GM18867 (cell line): ENCODE measurements around the gene POU2F3.
A peak's percentile ranks its signal among the peaks of the same experiment; 100 is the strongest.

ENCODE experiments used
- ATAC-seq: cut with Tn5 transposase; IDR thresholded peaks from one replicate; pipeline ENCODE4 v1.9.1; 2021; ENCODE audit warnings: mild to moderate bottlenecking, moderate library complexity; ENCODE audit not compliant: unreplicated experiment

Gene POU2F3

DNA sequence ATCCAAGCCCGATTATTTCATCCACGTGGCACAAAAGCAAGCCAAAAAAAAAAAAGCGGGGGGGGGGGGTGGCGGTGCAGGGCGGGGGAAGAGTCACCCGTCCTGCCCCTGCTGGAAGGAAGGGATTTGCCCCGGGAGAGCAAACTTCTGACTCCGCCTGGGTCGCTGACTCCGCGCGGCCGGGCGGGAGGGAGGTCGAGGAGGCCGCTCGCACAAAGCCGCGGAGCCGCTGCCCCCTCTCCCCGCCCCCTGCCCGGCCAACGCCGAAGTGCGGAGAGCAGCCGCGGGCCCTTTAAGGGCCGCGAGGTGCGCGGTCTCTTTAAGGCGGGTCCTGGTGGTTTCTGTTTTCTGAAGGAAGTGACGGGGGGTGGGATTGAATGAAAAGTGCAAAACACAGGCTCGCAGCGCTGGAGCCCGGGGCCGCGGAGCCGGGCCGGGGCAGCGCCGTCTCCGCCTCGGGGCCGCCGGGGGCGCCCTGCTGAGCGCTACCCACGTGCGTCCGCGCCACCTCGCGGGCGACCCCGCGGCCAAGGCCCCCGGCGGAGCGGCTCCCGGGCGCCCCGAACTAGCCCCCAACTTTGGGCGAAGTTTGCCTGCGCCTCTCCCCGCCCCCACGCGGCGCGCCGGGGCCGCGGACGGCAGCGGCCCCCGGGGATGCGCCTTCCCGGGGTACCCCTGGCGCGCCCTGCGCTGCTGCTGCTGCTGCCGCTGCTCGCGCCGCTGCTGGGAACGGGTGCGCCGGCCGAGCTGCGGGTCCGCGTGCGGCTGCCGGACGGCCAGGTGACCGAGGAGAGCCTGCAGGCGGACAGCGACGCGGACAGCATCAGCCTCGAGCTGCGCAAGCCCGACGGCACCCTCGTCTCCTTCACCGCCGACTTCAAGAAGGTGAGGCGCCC is 29.1 kb upstream of the POU2F3 start, which contains the start of gene OAF:
TSS of gene OAF (plus strand) at position 407 of the 896 bp plus-strand sequence. CDS start at position 655, 248 bp downstream.
- ATAC-seq: peak; percentile 86

DNA sequence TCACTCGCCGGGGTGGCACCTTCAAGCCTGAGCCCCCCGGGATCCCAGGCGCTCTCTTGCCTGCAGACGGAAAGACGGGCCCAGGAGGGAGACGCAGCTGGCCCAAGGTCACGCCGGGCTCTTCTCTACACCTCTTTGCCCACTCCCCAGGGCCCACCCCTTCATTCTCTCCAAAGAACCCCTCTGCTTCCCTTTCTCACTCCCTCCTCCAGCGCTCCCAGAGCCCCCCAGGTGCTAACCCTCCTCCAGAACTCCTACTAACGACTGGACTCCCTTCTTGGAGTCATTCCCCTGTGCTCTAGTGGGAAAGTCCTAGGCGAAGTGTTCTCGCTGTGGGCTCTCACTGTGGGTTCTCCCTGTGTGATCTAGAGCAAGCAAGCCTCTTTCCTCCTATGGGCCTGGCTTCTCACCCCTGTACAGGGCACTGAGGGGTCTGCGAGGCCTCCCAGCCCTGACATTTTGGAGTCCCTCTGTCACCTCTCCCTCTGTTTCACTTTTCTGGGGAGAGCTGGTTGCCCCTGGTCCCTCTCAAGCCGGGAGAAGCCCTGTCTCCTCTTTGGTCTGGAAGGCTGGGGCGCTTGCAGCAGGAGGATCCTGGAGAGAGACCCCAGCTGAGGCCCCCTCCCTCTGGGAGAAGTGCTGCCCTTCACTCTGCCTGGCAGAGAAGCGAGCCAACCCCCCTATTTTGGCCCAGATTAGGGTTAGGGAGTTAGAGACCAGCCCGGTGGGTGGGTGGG is 28.2 kb upstream of the POU2F3 start:
- ATAC-seq: no peak

DNA sequence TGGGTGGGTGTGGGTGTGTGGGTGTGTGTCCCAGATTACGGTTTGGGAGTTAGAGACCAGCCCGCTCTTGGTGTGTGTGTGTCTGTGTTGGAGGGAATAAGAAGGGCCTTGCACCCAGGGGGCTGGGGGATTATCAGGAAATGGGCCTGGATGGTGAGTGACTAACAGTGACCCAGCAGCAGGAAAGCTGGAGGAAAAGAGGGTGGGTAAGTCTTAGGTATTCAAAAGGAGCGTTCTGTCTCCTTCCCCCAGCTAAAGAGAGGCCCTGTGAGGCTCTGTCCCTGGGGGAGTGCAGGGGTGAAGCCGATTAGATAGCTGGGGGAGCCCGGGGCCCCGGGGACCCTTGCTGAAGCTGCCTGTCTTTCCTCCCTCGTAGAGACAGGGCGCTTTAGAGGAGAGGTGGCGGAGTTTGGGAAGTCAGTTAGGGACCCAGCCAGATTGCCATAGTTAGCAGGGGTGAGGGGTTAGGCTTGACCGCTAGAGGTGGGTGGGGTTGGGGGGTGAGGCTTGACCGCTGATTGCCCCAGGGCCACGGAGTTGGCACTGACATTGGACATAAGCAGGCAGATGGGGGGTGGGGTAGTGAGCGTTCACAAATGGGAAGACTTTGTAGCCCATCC is 27.6 kb upstream of the POU2F3 start:
- ATAC-seq: no peak

DNA sequence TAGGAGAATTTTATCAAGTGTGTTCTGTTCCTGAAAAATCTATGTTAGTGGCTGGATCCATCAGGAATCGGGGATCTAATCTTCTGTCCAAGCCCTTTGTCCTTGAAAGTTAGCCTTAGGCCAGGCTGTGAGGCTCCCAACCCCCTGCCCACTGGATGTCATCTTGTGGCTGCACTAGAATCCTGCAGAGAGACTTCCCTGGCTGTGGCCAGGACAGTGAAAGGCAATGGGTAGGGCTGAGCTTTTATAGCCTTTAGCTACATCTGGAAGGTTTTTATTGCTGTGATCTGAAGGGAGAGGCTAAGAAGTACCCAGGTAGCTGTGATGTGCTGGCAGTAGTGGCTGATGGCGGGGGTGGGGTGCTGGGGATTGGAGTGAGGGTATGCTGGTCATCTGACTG is 27.0 kb upstream of the POU2F3 start:
- ATAC-seq: no peak

DNA sequence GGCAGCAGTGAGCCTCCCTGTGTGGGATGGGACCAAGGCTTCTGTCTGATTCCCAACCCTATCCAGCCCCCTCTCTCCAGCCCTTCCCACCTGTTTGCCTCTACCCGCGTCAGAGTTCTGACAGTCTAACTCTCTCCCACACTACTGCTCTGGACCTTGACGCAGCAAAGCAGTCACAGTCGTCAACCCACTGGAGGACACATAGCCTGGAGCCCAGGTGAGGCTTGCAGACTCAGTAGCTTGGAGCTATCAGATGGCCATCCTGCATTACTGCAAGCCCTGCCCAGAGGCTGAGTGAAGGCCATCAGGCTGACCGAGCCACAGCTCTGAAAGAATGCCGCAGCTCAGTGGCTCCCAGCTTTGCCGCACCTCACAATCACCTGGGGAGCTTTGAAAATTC is 25.4 kb upstream of the POU2F3 start:
- no peak for ATAC-seq

DNA sequence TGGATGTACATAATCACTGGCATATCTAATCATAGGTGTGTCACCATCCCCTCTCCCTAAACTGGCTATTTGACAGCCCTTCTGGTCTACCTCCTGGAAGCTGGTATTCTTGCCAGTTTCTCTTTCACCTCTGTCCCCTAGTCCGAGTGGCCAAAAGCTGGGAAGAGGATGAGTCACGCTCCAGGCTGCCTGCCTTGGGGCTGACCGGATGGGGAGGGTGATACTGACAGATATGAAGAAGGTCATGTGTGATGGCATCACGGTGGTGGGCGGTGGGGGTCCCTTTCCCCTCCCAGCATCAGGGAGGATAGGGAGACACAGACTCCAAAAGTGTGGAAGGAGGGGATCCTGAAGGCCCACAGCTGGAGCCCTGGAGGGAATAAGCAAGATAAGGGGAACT is 24.3 kb upstream of the POU2F3 start:
- no peak for ATAC-seq

DNA sequence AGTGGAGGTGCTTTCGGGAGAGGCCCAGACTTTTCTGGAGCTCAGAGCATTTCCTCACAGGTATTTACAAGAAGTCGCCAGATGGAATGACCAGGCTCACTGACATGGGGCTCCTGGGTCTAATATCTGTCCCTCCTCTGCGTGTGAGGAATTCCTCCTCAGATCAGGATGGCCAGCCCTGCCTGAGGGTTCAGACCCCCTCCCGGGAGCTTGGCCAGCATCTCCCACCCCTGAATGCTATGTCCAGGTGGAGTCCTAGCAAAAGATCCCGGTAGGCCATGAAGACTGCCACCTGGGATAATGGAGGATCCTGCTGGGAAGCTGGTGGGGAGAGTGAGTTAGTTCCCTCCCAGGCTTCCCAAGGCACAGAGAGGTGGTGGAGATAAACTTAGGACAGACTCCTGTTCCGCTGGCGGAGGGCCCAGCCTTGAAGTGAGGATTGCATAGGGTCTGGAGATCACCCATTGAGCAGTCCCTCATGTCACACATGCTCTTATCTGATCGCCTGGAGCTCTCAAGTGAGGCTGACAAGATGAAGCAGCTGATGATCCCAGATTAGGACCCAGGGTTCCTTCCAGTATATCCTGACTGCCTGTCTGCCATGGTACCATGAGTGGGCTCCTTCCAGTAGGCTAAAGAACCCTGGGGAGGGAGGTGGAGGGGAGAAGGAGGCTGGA is 23.4 kb upstream of the POU2F3 start:
- ATAC-seq: no peak

DNA sequence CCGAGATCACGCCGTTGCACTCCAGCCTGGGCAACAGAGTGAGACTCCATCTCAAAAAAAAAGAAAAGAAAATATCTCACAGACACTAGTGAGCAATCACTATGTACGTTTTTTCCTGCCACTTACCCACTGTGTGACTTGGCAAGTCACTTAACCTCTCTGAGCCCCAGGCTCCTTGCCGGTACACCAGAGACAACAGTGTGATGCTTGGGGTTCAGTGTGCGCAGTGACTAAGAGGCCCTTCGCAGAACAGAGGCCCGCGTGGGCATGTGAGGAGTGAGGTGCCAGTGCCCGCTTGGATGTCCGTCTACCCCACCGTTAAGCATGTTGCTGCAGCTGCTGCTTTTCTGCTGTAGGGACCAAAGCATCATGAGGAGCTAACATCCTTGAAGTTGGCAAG is 22.4 kb upstream of the POU2F3 start:
- no peak for ATAC-seq

DNA sequence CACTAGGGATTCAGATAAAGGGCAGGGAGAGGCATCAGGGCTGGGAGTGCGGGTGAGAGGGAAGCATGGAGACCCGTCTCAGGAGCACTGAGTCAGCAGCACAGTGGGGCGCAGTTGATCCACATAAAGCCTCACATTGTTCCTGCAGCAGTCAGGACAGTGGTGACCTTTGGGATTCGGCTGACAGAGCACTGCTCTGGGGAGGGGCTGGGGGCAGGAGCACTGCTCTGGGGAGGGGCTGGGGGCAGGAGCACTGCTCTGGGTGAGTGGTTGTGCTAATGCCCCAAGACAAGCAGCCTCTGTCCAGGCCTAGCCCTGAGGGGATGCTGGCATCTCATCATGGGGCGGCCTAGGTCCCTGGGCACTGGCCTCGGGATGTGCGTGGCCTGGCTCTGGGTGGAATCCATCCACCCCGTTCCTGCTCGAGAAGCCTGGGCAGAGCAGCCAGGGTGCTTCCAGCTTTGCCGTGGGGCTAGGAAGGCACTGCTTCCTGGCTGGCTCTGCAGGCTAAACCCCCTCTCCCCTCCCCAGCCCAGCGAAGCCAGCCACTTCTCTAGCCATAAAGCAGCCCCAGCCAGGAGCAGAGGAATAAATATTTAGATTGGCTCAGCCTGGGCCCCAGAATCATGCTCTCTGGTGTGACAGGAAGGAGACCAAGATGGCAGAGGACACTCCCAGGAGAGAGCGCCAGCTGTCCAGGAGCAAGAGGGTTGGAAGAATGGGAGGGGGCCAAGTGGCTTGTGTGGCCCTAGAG is 21.8 kb upstream of the POU2F3 start:
- ATAC-seq: no peak

DNA sequence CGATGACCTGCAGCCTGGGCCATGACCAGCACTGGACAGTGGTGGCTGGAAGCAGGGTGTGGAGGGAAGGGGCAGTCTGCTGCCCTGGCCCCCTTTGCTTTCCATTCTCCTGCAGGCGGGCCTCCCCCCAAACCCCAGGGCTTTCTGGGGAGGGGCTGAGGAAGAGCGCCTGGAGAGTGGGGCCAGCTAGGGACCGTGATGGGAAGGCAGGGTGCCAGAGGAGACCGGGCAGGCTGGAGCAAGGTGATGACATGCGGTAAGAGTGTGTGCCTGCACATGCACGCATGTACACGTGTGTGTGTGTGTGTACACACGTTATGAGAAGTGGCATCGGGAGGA is 21.3 kb upstream of the POU2F3 start:
- no peak for ATAC-seq

DNA sequence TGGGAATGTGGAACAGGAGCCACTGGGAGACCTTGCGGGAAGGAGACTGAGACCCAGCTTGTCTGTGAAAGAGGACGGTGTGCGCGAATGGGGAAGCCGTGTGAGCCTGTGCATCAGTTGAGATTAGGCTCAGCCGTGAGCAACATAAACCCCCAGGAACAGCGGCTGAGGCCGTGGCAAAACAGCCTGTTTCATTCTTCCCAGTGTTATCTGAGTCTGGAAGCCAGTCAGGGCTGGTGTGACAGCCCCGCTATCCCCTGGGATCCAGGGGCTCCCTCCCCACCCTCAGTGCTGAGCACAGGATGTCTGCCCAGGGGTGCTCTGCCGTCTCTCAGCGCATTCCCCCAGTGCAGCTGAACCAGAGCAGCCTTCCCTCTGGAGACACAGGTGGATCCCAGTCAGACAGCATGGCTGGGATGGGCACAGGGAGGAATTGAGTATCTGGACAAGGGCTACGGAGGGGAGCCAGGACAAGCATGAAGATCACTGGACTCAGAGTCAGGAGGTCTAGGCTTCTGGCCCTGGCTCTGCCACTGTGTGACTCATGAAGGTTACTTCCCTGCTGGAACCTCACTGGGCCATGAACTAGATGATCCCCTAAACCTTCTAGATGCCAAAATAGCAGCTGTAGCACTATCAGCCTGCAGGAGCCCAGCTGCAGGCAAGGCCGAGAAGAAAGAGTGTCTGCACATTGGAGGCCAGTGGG is 20.6 kb upstream of the POU2F3 start:
- ATAC-seq: no peak

DNA sequence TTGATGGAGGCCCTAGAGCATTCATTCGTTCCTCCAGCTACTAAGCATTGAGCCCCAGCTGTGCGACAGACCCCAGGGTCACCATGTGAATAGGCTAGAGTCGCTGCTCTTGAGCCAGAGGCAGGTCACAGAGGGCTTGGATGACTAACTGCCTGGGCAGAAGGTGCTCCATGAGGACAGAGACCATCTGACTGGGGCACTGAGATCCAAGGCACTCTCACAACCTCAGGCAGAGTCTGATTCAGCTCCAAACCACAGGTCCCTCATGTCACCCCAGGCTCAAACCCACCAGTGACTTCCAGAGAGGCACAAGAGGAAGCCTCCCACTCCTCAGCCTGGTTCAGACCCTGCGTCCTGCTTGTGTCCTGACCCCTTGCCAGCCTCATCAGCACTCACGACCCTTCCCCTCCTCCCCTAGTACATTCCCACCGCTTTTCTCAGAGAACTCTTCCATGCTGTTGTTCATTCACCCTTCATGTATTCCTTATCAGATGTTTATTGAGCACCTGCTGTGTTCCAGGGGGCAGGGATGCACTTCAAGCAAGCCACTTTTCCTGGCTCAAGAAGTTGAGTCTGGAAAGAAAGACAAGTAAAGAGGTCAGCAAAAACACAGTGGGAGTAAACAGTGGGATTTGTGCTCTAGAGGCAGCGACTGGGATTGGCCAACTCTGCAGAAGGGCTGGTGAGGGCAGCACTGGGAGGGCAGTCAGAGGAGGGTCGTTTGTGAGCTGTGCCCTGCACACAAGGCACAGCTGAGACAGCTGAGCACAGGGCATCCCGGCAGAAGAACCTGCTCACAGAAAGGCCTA is 19.8 kb upstream of the POU2F3 start:
- no peak for ATAC-seq

DNA sequence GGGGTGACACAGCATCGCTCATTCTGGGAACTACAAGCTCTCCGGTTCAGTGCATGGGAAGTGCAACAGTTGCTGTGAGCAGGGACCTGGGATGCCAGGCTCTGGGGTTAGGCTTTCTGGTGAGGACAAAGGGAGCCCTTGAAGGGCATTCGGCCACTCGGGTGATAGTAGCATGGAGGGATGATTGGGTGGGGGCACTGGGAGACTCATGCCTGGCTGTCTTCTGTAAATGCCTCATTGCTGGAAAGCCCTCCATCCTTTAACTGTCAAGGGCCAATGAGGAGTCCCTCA is 19.2 kb upstream of the POU2F3 start:
- no peak for ATAC-seq

DNA sequence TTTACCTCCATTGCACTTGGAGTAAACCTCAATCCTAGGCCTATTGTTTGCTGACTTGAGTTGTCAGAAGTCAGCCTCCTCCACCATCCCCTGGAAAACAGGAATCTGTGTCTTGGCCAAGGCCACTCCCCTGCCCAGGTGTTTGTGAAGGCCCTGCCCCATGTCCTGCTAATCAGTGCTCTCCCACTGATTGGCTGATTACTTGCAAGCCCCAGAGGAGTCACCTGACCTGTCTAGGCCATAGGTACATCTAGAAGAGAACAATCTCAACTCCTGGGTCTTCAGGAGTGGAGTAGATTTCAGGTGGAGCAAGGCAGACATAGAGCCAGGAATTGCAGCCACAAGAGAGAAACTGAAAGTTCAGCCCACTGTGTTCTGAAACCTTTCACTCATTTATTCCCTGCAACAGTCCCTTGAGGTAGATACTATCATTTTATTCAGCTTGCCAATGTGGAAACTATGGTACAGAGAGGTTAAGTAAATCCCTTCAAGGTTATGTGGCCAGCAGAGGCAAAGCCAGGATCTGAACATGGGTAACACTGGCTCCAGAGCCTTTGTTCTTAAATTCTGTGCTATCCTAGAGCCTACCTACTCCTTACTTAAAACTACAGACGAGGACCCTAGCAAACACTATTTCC is 18.7 kb upstream of the POU2F3 start:
- ATAC-seq: no peak

DNA sequence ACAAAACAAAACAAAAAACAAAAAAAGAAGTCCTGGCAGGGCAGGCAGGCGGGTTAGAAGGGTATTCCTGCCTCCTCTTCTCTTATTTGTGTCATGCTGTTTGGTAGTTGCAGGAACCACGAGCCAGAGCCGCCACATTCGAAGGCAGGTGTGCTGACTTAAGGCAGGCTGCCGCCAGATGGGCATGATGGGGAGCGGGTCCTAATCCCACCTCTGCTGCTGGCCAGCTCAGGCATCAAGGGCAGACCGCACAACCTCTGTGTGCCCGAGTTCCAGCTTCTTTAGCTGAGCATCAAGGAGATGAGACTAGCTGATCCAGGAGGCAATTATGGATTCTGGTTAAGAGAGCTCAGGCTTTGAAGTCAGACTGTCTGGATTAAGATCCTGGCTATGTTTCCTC is 17.0 kb upstream of the POU2F3 start:
- ATAC-seq: no peak

DNA sequence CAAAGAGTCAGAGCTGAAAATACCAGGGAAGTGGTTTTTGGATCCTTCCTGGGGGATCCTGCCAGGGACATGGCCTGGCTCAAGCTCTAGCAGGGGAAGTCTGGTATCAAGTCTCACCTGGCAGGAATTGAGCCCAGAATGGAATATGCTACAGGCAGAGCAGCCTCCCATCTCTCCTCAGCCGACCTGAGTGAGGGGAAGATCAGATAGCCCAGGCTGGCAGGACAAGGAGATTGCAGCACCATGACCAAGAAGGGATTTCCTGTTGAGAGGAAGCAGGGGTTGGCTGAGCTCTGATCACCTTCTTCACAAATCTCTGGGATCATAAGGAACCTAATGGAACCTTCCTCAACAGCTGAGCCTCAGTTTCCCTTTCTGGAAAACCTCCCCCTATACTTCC is 16.1 kb upstream of the POU2F3 start:
- no peak for ATAC-seq

DNA sequence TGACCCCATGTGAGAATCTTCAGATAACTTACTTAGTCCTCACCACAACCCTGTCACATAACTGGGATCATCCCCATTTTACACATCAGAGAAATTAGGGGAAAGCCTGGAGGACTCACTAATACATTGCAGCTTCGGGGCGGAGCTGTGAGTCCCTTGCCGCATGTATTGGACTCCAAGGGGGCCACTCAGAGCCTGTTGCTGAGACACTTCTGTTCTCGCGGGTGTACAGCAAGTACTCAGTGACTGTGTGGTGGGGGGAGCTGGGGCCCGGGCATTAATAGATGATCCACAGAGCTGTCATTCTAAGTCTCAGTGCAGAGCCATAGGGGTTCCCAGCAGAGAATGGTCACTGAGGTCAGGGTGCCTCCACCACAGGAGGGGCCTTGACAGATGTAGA is 15.6 kb upstream of the POU2F3 start:
- no peak for ATAC-seq

DNA sequence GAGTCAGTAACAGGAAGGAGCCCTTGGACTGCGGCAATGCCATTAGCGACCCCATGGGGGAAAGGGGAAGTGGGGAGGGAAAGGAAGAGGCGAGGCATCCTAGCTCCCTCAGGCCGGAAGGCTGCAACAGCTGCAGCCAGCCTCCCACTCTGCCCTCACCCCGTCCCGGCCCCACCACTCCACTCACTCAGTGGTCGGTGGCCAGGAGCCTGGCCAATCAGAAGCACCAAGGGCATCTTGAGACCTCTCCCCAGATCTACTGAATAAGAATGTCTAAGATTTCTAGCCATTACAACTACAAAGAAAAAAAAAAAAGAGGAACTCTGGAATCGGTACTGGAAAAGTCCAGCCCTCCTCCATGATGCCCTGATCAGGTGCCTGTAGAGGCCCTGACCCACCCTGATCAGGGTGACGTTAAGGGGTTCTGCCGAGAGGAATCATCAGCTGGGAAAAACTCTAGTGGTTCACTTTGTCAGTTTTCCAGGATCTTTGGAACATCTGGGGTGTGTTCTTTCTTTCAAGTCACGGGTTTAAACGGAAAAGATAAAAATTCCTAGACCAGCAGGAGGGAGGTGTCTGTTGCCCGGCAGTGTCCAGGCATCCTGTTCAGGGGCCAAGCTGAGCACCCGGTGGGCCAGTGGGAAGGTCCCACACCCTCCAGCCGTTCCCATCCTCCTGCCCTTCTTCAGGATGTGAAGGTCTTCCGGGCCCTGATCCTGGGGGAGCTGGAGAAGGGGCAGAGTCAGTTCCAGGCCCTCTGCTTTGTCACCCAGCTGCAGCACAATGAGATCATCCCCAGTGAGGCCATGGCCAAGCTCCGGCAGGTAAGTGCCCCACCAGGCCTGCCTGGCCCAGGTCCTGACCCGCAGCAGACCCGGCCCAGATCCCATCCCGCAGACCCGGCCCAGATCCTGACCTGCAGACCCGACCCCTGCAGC is 14.7 kb upstream of the POU2F3 start:
- no peak for ATAC-seq
